Stimulated activated CD4-positive, alpha-beta T cell treated with anti-CD3 and anti-CD28 coated beads, Interleukin-15, amount 100 ng/mL, for 24 hours (primary cell): ENCODE results near the gene TBATA.

Experiments used
- DNase-seq: peaks from one replicate; pipeline ENCODE4 v3.0.0-alpha.2; 2020

TBATA gene

GRCh38 chr10:70807556-70807955, 22.4 kb upstream of the TBATA start:
- no peak for DNase-seq

- no peak for DNase-seq
Observed at GRCh38 chr10:70806841-70807240, 21.7 kb upstream of the TBATA start.

GRCh38 chr10:70805619-70806215, 20.5 kb upstream of the TBATA start:
- no peak for DNase-seq

GRCh38 chr10:70804421-70804808, 19.2 kb upstream of the TBATA start:
- DNase-seq, result no peak

GRCh38 chr10:70803775-70804420, 18.7 kb upstream of the TBATA start:
- no peak for DNase-seq

GRCh38 chr10:70801854-70802253, 16.7 kb upstream of the TBATA start:
- DNase-seq, result no peak

- no peak for DNase-seq
Observed at GRCh38 chr10:70799124-70799523, 13.9 kb upstream of the TBATA start.

GRCh38 chr10:70797840-70798239, 12.7 kb upstream of the TBATA start:
- DNase-seq, result no peak

GRCh38 chr10:70795613-70796012, 10.4 kb upstream of the TBATA start:
- no peak for DNase-seq

GRCh38 chr10:70791386-70792039, 6.3 kb upstream of the TBATA start:
- DNase-seq, result no peak

- peak; percentile 25 for DNase-seq
Observed at GRCh38 chr10:70786799-70787415, 1.7 kb upstream of the TBATA start.

- no peak for DNase-seq
Observed at GRCh38 chr10:70784471-70784870, 706 bp downstream of the TBATA start.

- no peak for DNase-seq
Observed at GRCh38 chr10:70784016-70784415, 1.2 kb downstream of the TBATA start.

- no peak for DNase-seq
Observed at GRCh38 chr10:70782746-70783680, 2.2 kb downstream of the TBATA start.

- DNase-seq, result no peak
Observed at GRCh38 chr10:70782086-70782745, 3.0 kb downstream of the TBATA start.

- no peak for DNase-seq
Observed at GRCh38 chr10:70781461-70782051, 3.6 kb downstream of the TBATA start.

GRCh38 chr10:70780772-70781171, 4.4 kb downstream of the TBATA start:
- no peak for DNase-seq

GRCh38 chr10:70780370-70780760, 4.8 kb downstream of the TBATA start:
- DNase-seq, result no peak

GRCh38 chr10:70779511-70780369, 5.4 kb downstream of the TBATA start:
- no peak for DNase-seq

GRCh38 chr10:70779088-70779487, 6.1 kb downstream of the TBATA start:
- DNase-seq, result no peak
